ENCODE results near the gene HENMT1.
"Not testable (repeated sequence)": the region's sequence is repeated elsewhere in the genome, so short reads cannot be mapped to it uniquely, and the experiment has no call there.

Gene HENMT1

DNA sequence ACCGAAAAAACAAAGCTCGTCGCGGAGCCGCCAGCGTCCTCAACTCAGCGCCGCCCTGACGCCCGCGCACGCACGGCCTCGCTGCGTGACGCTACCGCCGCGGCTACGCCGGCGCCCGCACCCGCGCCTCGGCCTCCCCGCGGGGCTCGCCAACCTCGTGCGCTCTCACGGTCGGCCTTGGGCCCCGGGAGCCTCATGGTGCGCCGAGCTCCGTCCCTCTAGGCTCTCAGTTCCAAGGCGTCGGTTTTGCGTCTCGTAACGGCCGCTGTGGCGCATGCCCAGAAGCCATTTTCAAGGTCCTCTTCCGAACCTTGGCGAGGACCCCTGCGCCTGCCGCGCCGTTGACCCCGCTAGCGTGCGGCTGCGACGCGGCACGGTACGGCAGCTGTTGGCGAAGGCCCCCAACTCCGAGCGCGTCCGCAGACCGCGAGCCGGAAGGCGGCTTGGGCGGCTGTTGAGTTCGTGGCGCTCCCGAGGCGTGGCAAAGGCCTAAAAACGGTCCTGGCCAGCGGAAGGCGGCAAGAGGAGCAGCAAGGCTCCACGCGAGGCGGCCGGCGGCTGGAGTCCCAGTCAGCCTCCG lies at the start of gene HENMT1:
Gene HENMT1 (minus strand): TSS at position 64 of the 580 bp plus-strand sequence. CDS start 1,209 bp downstream, outside the sequence.
- DNase-seq: peak; percentile 92

DNA sequence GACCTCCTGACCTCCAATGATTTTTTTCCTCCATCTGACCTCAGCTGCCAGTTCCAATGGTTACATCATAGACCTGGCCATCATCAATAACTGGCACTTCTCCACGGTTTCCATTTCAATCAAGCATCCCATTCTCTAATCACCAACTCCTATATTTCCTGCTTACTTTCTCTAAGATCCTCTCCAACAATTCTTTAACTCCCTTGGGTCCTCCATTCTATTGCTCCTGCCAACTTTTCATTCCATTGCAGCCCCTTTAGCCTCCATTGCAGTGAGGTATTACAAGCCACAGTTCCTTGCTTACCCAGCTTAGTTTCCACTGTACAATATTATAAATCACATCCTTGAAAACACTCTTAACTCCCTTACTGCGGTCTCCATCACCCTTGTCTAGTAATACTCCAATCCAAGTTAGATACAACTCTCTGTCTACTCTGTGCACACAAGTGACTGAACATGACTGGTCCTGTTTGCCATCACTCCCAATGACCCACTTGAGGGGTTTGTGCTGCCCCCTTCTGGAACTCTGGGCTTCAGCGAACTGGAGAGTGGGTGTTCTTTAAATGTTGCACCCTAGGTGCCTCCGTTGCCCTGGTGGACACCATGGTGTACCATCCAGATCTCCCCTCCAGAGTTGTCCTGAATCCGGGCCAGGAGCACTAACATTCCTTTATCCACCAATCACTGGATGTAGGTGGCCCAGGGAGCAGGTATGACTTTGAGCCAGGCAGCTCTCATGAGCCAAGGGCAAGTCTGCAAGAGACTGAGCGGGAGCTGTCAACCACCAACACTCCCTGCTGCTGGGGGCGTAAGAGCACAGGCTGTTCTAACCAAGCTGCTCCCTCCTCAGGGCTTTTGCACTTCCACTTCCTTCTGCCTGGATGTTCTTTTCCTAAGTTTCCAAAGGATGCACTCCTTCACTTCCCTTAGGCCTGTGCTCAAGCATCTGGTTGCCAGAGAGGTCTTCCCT lies 48.1 kb upstream of the HENMT1 start:
- DNase-seq: no peak

DNA sequence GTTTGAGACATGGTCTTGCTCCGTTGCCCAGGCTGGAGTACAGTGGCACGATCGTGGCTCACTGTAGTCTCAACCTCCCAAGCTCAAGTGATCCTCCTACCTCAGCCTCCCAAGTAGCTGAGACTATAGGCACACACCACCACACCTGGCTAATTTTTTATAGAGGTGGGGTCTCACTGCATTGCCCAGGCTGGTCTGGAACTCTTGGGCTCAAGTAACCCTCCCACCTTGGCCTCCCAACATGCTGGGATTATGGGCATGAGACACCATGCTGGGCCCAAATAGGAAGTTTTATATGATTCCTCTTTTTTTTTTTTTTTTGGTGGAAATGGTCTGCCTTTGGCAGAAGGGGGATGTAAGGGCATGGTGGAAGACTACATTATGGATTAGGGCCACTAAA lies 45.8 kb upstream of the HENMT1 start:
- no peak for DNase-seq

DNA sequence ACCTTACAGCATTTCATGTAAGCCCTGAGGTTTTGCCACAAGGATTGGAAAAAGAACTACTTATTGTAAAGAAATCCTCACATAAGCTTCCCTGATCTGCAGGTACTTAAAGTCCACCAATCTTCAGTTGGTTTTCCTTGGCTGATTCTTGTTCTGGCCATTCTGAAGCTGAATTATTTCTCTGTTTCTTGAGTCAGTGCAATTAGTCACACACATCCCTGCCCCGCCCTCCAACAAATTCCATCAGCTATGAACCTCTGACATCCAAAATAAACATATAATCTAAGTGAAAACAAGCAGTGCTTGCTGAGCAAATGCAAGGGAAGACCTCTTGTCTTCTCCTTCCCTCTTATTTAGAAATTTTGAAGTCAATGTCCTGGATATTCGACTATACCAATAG lies 43.6 kb upstream of the HENMT1 start:
- no peak for DNase-seq

DNA sequence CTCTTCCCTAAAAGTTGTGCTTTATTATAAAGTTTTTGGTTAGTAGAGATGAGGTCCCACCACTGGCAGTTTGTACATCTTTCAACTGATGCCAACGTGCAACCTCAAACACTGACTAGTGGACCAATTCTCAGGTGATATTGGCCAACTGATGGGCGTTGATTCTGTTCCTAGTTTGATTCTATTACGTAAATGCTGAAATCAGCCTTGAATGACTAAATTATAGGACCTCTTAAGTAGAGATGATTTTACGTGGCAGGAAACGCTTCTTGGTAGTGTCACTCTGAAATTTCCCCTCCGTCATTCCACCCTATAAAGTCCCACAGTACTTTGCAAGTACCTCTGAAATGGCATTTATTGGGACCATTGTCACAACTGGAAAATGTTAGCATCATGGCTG lies 43.0 kb upstream of the HENMT1 start:
- DNase-seq: no peak

DNA sequence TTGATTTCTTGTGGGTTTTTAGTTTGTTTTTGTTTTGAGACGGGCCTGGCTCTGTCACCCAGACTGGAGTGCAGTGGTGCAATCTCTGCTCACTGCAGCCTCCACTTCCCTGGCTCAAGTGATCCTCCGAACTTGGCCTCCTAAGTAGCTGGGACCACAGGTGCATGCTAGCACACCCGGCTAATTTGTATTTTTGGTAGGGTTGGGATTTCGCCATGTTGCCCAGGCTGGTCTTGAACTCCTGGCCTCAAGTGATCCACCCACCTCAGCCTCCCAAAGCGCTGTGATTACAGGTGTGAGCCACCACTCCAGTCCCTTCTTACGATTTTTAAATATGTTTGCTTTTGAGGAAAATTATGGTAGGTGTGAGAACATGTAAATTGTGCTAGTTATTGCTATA lies 41.2 kb upstream of the HENMT1 start:
- not testable (repeated sequence) for DNase-seq

DNA sequence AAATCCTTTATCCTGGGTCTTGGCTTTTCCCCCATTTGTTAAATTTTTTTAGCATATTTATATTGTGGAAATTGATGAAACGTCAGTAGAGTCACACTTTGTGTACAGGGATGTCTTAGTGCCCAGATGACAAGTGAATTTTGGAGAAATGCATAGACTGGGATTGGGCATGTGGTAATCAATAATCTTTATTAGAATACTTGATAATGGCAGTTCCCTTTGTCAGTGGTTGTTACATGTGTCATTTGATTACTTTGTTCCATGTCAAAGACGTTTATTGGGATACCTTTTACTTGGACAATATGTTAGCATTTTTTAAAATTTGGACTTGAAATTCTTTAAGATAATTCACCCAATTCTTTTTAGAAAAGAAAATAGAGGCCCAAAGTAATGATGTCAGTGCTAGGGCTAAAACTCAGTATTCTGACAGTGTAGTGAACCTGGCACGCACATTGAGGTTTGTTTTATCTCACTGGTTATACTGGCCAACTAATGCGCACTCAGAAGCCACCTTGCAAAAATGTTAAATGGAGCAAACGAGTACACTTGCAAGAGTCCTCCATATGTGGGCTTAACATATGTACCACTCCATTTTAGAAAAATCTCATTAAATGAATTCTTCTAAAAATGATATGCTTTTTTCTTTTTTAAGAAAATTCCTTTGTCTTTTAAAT lies 40.4 kb upstream of the HENMT1 start:
- no peak for DNase-seq

DNA sequence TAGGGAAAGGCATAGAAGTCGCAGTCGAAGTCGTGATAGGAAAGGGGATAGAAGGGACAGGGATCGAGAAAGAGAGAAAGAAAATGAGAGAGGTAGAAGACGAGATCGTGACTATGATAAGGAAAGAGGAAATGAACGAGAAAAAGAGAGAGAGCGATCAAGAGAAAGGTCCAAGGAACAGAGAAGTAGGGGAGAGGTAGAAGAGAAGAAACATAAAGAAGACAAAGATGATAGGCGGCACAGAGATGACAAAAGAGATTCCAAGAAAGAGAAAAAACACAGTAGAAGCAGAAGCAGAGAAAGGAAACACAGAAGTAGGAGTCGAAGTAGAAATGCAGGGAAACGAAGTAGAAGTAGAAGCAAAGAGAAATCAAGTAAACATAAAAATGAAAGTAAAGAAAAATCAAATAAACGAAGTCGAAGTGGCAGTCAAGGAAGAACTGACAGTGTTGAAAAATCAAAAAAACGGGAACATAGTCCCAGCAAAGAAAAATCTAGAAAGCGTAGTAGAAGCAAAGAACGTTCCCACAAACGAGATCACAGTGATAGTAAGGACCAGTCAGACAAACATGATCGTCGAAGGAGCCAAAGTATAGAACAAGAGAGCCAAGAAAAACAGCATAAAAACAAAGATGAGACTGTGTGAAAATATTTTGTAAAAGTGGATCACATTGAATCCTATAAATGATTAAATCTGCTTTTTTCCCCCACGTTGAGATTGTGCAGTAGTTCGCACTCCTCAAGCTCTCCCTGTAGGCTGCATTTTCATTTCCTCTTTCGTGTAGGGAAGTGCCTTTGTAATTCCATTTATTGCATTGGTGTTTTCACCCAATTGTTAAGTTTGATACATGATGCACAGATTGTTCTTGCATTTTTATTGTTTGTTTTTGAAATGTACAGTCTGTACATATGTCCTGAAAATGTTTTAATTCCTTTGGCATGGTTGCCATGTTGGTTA lies 38.8 kb upstream of the HENMT1 start:
- no peak for DNase-seq

DNA sequence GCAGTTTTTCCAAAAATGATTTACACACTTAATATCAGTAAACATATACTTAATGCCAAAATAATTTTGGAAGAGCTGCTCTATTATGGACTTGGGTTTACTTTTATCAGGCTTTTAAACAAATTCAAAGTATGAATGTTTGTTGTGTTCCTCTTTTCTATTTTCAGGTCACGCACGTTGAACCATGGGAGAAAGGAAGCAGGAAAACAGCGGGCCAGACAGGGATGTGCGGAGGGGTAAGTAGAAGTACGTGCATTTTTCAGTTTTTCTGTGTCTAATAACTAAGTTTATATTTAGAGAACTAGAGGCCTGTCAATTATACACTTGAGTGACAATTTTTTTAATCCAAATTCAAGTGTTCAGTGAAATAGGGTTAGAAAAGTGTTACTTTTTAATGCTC lies 34.6 kb upstream of the HENMT1 start:
- DNase-seq: no peak

DNA sequence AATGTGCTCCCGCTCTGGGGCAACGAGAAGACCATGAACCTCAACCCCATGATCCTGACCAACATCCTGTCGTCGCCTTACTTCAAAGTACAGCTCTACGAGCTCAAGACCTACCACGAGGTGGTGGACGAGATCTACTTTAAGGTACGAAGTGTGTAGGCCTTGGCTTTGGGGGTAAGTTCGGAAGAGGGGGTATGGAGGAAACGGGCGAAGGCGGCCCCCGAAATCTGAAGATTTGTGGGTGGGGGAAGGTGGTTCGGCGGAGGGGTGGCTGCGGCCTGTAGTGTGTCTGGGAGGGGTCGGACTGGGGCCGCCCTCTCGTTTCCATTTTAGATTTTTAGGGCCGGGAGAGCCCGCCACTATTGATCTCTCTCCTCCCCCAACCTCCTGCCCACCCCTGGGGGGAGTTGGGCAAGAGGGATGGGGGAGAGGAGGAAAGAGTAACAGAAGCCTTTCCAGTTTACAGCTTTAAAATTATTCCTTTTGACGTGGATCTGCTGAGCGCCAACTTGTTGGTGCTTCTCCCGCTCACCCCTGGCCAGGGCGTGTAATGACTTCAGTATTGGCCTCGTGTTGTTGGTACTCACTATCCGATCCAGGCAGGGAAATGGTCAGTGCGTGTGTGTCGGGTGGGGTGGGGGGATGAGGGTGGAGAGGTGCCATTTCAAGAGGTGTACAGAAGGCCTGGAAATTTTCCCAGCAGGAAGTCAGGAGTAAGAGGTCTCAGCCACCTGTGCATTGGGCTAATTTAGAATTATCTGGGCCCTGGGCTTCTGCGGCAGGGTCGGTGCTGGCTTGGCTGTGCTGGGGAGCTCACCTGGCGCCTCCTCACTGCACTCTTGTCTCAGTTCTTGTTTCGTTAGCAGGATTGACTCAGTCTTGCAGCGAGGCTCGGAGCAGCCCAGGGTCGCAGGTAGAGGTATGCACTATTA lies 32.1 kb upstream of the HENMT1 start:
- peak; percentile 88 for DNase-seq

DNA sequence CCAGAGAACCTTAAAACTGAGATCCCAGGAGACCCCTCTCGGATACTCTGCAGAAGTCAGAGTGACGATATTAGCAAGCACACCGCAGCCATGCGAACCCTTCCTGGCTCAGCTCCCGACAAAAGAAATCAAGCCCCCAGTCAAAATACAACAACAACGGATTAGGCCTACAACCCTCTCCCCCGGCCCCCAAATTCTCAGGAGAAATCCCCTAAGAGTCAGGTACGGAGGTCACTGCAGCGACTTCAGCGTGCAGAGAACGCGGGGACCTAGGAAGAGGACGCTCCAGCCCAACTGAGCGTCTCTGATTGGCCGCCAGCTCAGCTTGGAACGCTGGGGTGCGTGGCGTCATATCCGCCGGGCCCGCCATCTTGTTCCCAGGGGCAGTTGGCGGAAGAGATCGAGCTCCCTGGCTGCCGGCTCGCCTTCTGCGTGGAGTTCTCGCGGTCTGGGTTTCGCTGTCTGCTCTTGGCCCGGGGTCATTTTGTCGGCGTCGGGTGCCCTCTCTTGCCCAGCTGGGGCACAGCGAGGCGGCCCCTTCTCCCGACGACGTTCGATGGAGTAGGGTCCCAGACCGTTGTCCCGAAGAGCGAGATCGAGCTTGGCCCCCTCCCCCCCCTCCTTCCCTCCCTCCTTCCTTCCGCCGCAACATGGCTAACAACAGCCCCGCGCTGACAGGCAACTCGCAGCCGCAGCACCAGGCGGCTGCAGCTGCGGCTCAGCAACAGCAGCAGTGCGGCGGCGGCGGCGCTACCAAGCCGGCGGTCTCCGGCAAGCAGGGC lies 31.2 kb upstream of the HENMT1 start, which contains the start of gene PRPF38B:
Gene PRPF38B (plus strand): TSS at position 369 of the 782 bp plus-strand sequence. CDS start 282 bp downstream, at position 651.
- peak; percentile 97 for DNase-seq

DNA sequence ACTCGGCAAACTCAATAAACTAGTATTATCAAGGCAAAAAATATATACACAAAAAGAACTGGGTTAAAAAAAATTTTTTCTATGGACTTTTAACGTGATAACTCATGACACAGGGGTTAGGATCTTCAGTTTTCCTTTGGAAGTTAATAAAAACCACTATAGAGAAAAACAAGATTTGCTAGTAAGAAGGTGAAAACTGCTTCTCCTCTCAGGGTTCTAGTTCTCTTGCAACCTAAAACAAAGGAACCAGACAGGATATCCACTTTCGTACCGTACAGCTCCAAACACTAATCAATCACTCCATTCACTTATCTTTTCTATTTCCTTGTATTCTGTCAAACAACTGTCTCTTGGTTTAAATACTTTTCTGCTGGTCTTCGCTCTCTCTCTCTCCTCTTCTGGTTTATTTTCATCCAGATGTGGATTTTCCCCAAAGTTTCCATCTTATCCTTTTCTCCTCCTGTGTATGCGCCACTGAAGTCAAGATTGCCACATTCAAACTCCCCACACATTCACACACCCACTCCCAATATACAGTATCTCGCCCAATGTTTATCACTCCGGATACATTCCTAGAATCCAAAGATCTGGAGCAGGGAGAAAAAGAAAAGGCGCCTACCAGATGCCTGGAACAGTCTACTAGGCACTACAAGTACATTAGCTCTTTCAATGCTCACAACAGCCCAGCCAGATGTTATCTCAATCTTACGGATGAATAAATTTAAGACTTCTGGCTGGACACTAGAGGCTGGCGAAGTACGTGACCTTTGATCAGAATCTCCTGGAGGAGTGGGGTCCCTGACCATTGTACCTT lies 30.4 kb upstream of the HENMT1 start:
- no peak for DNase-seq

DNA sequence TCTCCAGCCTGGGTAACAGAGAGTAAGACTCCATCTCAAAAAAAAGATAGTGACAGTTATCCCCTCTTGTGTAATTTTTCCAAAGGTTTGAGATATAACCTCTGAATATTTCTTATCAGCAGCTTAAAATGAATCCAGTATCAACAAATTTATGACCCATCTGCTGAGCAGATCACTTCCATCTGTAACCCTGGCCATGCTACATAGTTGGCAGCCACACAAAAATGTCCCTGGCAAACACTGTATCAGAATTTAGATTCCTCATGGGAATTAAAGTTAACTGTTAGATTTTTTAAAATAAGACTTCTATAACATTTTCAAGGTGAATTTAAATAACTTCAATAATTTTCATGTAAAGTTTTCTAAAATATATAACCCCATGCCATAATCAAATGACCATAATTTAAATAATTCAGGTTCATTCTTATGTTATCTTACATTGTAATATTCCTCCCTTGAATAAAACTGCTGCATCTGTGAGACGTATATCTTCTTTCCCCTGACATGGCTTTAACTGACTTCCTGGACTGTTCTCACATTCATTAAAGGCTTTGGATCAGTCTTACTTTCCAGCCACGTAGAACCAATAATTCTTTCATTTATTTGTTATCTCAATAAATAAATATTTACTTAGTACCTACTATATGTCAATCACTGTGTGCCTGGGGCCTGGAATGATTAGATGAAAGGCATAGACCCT lies 25.9 kb upstream of the HENMT1 start:
- no peak for DNase-seq

DNA sequence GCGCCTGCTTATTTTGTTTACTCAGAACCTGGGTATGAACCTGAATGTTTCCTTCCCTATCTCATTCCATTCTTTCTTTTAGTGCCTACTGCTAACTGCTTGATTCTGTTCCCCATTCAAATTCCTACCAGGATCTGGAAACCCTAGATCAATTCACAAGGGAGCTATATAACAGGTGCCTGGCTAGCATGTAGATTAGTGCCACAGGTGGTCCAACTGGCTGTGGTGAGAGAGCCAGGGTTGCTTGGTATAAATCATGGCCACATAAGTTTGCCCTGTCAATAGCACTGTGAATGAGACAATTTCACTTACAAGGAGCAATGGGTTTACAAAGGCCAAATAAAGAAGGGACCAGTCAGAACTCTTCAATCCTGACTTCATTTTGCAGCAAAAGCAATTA lies 24.6 kb upstream of the HENMT1 start:
- DNase-seq: no peak

DNA sequence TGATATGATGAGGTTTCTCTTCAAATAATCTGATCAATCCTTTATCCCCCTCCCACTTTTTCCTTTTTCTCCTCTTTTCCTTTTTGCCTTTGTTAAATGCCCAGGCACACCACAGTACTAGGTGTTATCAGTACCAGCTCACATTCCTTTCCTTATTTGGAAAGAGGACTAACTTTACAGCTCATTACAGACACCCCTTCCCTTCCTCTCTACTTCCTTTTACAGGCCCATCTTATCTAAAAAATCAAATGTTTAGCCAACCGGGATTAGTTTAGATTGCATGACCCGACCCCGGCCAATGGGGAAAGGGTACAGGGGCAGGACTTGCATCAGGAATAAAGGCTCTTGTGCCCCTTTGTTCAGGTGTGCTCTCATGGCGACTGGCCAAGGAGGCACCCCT lies 20.8 kb upstream of the HENMT1 start:
- DNase-seq: not testable (repeated sequence)

DNA sequence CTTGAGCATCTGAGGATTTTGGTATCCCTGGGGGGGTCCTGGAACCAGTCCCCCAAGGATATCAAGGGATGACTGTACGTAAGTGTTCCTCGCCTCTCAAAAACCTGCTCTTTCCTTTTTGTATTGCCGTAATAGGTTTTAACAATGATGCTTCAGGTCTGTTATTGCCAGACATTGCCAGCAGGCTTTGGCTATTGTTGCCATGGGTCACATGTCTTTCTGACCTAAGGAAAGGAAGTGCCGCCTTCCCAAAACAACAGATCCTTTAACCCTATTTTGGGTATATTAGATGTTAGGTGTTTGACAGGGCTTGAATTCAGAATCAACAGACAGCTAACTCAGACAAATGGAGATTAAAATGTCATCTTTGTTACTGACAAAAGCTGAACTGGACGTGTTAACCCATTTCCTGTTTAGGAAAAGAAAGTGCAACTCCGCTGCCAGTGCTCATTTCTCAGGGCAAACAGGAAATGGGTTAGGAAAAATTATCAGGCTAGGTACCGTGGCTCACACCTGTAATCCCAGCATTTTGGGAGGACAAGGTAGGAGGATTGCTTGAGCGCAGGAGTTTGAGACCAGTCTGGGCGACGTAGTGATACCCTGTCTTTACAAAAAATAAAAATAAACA lies 18.8 kb upstream of the HENMT1 start:
- DNase-seq: no peak

DNA sequence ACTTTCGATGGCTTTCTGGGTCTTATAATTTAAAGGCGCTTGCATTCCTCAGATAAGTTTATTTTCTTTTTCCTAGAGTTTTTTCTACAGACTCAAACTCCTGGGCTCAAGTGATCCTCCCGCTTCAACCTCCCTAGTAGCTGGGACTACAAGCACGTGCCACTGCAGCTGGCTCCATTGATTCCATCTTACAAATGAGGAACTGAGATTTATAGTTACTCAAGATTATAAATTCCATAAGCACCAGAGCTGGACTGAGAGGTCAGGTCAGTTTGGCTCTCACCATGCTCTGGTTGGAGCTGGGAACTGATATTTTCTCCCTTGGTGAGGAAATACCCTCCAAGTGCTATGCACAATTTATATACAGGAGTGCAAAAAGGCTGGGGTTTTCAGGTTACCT lies 17.8 kb upstream of the HENMT1 start:
- DNase-seq: no peak

DNA sequence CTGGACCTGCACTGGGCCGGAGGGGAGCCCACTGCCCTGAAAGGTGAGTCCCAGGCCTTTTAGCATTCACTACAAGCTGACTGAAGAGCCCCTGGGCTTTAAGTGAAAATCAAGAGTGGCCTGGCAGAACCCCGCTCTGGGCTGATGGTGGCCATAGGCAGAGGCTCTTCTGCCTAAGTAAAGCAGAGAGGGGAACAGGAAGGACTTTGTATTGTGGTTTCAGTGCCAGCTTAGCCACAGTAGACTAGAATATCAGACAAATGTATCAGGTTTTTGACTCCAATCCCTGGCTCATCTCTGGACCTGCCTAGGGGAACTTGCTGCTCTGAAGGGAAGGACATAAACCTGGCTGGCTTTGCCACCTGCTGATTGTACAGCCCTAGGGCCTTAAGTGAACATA lies 10.2 kb upstream of the HENMT1 start:
- DNase-seq: no peak
